Suprapubic skin (tissue), 4 donors: ENCODE results near the gene NAA35.

Source experiments
- CTCF ChIP-seq, 2 donors: fragments of 200-600 bp in 1 of 2; fragments of 450-650 bp in 1 of 2; sonication (generic) in 1 of 2; IDR thresholded peaks; one replicate each; pipeline ENCODE4 v1.5.1; 2016 to 2019; ENCODE audit warnings: antibody characterized with exemption in 2 of 2, mild to moderate bottlenecking in 1 of 2, moderate library complexity in 1 of 2
- EP300 ChIP-seq: sonication (generic); formaldehyde crosslinking; IDR thresholded peaks from one replicate; pipeline ENCODE4 v1.6.1; 2017; ENCODE audit warnings: antibody characterized with exemption
- POLR2A ChIP-seq, 2 donors: fragments of 450-650 bp; IDR thresholded peaks; one replicate each; pipeline ENCODE4 v1.6.1; 2017; ENCODE audit warnings: antibody characterized with exemption in 2 of 2, mild to moderate bottlenecking in 2 of 2, moderate library complexity in 2 of 2
- POLR2AphosphoS5 ChIP-seq, 3 donors: sonication (generic); formaldehyde crosslinking; IDR thresholded peaks; one replicate each; pipeline ENCODE4 v1.6.1; 2017; ENCODE audit warnings: antibody characterized with exemption in 3 of 3

- TF ChIP-seq CTCF (IDR thresholded peaks at IDR 0.05) (no peak), POLR2AphosphoS5 (IDR thresholded peaks at IDR 0.05) (no peak), POLR2A (IDR thresholded peaks at IDR 0.05) (no peak), EP300 (no peak)
Observed at GRCh38 chr9:86054695-86055094, 113.7 kb downstream of the NAA35 start.
